GM12892 (cell line): Measurements from ENCODE around the gene COL19A1.

Source experiments
- POLR2A ChIP-seq: IDR thresholded peaks from 2 replicates; pipeline ENCODE4 v1.6.1; 2011; ENCODE audit warnings: low read depth, low read length, control low read depth
- POLR2AphosphoS5 ChIP-seq: IDR thresholded peaks from 2 replicates; pipeline ENCODE4 v1.6.1; 2011; ENCODE audit warnings: low read depth, low read length, control low read depth

GRCh38 chr6:70033781-70034180 lies 167.4 kb downstream of the COL19A1 start:
- TF ChIP-seq POLR2A (no peak), POLR2AphosphoS5 (no peak)
